ENCODE results near the gene ESR2.
"Not testable (repeated sequence)": the region's sequence is repeated elsewhere in the genome, so short reads cannot be mapped to it uniquely, and the experiment has no call there.

The ESR2 gene

DNA sequence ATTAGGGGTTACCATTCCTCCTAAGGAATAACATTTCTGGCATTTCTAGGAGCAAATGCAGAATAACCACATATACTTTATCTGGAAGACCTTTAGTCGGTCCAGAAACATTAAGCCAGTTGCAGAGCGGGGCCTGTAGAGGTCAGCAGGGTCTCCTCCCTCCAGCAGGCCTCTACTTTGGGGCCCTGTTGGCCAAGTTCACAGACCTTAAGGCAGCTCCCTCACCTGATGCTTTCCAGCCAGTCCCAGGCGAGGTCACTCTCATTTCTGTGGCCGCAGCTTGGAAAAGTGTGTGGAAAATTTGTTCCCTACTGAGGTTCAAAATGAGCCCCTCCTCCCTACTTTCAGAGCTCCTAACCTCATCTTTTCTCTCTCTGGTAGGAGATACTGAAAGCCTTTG lies 74.1 kb downstream of the ESR2 start:
- no peak for DNase-seq

DNA sequence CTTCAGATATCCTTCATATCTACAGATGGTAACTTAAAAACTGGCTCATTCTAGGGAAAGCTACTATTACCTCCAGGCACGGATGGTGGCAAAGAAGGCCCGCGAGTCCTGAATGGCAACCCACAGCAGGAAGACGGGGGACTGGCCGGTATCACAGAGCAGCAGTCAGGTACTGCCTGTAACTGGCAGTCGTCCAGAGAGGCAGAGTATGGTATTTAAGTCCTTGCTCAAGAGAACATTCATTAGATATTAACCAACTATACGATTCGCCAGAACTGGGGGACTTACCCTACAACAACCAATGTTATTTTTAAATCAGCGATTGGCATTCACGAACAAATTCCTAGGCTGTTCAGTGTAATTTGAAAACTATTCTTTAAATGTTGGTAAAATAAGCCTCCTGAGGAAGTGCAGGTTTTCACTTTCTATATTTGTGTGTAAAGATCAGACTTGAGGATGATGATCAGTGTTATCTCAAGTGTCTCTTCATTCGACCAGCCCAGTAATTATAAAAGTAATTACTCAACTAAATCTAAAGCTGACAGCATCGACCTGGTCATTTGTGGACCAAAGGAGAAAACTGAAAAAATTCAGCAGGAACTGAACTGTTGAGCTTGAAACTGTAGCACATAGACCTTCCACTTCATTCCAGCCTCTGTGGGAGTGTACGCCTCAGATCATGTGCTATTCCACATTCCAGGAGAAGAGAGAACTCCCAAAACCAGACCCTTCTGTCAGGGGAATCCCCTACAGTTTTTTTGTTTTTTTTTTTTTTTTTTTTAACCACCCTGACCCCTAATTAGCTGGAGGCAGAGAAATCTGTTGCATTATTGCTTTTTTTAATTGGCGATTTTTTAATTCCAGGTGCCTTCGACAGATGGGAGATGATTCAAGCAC lies 75.6 kb downstream of the ESR2 start:
- DNase-seq, result no peak

DNA sequence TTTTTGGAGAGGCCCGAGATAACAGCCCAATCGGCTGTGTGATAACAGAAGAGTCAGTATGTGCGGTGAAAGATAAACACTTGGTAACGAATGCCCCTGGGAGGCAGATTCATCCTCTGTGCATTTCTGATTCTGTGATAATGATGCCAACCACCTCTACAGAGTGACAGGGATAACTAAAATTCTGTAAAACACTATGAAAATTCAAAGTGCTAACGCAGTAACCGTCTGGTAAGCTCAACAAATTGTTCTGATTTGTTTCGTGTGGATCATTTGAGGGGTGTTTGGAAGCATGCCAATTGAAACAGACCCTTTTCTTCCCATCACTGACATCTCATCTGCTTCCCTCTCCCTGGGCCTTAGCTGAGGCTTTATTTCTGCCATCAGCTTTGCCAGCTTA lies 76.3 kb downstream of the ESR2 start:
- no peak for DNase-seq

DNA sequence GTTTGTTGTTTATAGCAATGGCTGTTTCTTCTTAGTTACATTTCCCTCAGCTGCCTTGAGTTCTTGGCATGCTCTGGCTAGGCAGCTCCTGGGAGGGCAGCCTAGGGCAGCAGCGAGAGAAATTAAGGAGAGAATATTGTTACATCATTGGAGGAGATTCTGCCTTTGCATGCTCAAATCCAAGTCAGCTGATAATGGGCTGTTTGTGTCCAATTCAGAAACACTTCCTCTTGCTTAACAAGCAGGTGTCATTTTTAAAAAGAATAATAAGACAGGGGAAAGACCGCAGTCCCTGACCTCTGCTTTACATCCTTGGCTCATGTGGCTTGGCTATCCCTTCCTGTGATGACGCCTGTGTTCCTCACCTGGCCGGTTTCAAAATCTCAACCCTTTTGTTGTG lies 76.9 kb downstream of the ESR2 start:
- DNase-seq, result no peak

DNA sequence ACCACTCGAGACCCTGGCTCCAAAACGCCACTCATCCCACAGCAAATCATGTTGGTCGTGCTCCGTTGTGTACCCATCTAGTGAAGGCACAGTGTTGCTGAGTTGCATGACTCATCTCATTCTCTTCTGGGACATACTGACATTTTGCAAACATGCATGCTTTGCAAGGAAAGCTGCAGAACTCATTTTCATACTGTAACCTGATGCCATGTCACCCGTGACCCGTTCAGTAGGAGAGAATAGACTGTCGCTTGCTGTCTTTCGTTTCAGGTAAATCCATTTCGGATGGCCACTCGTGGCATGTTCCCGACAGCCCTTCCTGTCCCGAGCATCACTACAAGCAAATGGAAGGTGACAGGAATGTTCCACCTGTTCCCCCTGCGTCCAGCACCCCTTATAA lies 78.2 kb downstream of the ESR2 start:
- DNase-seq, result no peak

DNA sequence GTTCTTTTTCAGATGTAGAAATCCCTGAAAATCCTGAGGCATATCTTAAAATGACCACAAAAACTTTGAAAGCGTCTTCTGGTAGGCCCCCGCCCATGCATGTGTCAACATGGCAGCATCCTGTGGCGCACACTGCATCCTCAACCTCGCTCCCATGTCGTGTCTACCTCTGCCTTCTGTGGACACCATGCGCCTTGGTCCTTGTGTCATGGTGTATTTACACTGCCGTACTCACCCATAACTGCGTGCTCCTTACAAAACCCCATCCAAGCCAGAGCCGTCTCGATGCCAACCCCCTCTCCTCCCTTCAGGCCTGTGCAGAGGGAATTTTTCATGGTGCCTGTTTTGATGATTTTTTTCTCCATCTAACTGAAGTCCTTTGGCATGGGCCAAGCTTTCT lies 78.9 kb downstream of the ESR2 start:
- no peak for DNase-seq

DNA sequence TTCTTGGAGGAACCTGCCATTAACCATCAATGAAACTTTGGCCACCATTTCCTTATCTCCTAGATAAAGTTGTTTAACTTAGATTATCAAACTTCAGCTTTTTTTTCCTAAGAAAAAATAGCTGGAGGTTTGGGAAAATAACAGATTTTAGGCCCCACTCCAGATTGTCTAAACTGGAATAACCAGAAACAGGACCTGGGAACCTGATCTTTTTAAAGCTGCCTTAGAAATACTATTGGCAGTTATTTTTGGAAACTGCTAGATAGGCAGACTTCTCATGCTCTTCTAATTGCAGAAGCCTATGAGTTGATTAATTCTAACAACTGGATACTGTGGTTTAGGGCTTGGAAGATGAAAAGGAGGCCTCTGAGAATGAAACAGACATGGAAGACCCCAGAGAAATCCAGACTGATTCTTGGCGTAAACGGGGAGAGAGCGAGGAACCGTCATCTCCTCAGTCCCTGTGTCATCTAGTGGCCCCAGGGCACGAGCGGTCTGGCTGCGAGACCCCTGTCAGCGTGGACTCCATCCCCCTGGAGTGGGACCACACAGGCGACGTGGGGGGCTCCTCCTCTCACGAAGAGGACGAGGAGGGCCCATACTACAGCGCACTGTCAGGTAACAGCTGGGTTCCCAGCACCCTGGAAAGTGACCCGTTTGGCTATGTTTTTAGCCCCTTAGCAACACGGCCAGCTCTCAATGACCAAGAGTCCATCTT lies 80.2 kb downstream of the ESR2 start:
- DNase-seq, result no peak

DNA sequence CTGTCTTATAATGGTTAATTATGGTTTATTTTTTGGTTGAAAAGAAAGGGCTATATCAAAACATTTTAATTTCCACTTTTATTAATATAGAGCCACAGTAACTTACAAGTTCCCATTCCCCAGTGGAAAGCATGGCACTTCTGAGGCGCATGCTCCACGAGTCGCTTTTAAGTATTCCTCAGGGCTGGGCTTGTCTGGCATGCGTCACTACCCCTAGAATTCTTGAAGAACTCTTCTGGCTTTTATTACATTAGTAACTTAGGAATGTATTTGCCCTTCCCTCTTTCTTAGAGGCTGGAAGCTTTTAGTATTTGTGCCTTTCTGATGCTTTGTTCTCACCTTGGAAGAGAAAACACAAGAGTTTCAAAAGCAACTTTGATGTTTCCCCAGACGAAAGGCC lies 81.1 kb downstream of the ESR2 start:
- DNase-seq, result no peak

DNA sequence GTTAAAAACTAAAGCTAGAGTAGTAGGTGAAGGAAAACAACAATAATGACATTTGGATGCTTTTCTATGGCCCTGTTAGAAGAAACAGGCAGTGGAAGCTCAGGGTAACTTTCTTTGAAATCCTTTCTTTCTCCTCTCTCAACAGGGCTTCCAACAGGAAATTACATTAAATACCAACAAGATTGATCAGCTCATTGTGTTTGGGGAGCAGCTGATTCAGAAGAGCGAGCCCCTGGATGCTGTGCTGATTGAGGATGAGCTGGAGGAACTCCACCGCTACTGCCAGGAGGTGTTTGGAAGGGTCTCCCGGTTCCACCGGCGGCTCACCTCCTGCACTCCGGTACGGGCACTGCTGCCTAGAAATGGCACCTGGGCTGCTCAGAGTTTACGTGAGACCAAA lies 81.5 kb downstream of the ESR2 start:
- DNase-seq, result no peak

DNA sequence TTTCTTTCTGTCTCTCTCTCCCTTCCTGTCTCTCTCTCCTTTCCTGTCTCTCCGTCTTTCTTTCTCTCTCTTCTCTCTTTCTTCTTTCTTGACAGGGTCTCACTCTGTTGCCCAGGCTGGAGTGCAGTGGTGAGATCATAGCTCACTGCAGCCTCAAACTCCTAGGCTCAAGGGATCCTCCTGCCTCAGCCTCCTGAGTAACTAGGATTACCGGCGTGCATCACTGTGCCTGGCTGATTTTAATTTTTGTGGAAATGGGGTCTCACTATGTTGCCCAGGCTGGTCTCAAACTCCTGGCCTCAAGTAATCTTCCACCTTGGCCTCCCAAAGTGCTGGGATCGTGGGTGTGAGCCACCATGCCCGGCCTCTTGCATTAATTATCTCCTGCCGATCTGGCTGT lies 83.3 kb downstream of the ESR2 start:
- not testable (repeated sequence) for DNase-seq

DNA sequence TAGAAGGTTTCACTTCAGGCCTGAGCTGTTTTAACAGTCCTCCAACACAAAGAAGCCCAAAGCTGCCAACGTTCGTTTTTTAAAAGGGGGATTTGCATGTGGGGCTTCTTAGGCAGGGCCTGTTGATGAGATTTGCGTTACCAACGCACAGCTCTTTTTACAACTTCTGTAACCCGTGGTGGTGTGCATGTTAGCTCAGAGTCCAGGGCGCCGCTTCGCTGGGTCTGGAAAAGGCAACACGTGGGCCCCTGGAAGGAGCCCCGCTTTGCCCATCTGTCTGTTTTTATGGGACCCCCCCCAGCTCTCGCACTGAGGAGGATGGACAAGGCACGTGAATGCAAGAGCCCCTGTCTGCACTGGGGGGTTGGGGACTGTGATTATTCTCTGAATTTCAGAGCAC lies 84.0 kb downstream of the ESR2 start:
- DNase-seq, result no peak

DNA sequence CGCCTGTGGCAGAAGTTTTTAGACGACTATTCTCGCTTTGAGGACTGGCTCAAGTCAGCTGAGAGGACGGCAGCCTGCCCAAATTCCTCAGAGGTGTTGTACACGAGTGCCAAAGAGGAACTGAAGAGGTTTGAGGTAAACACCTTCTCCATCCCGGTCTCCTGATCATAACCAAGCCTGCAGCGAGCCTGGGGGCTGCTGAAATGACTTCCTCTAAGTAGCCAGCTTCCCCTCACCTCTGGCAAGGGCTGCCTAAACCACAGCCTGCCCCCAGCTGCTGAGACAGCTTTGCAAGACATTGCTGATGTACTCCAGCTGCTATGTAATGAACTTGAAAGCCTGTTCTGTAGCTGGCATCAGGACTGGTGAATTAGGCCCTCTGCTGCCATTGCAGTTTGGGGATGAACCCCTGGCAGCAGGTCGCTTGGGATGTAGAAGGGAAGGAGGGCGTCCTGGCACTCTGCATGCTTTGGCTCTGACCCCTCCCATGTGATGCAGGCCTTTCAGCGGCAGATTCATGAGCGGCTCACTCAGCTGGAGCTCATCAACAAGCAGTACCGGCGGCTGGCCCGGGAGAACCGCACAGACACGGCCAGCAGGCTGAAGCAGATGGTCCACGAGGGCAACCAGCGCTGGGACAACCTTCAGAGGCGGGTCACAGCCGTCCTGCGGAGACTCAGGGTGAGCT lies 84.6 kb downstream of the ESR2 start:
- DNase-seq, result no peak

DNA sequence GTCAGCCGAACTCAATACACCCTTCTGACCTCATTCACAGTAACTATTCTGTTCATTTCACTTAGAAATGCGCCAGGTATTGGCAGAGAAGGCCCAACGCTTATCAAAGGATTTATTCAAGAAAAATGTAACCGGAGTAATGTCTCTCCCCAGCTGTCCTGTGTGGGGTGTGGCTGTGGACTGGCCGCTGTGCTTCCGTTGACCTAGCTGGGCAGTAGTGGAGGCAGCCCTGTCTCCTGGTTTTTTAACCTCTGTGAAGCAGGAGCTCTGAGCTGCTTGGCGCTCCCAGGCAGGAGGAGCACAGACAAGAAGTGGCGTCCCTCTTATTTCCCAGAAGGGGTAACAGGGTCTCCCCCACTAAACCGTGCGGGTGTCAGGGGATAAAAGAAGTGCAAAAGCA lies 85.2 kb downstream of the ESR2 start:
- no peak for DNase-seq

DNA sequence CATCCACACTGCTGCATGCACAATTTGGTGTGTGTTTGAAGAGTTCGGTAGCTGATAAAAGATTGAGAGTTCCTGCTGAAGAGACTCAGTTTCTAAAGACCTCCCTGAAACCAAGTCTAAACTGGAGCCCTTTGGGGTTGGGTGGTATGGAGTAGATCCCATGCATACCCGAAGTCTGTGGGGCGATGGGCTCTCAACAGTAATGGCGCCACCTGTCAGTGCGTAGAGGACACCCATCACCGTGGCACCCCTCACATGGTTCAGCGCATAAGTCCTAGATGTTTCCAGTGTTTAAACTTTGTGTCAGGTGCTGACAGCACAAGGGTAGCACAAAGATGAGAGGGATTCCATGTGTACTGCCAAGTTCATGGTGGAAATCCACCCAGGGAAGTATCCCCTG lies 85.9 kb downstream of the ESR2 start:
- no peak for DNase-seq

DNA sequence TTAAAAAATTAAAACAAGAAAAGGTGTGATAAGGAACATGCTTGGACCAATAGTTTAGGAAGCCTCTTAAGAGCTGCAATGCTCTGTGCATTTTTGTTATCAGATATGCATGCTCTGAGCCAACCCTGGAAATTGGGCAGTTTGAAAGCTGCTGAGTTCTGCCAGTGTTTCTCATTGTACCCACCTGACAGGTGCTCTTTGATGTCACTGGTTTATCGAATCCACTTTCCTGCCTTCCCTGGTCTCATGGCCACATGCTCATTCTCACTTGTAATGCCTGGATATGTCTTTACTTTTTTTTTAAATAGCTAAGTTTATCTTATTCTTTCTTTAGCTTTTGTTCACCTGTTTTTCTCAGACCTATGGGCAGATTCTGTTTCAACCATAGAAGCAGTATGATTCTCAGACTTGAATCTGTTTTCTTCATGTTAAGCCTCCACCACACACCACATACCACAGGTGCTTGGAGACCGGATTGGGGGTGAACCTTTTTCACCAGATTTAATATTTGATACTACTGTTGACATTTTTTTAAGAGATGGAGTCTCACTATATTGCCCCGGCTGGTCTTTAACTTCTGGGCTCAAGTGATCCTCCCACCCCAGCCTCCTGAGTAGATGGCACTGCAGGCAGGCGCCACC lies 90.7 kb downstream of the ESR2 start:
- no peak for DNase-seq

DNA sequence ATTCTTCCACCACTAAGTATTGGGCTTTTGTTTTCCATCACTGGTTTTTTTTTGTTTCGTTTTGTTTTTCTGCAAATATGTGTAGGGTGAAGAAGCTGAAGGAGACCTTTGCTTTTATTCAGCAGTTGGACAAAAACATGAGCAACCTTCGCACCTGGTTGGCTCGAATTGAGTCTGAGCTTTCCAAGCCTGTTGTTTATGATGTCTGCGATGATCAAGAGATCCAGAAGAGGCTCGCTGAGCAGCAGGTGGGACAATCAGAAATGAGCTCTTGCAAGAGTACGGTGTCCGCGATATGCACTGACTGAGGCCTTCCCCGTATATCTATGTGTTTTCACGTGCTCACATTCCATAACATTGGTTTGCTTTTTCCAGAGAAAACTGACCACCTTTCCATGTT lies 91.5 kb downstream of the ESR2 start:
- no peak for DNase-seq

DNA sequence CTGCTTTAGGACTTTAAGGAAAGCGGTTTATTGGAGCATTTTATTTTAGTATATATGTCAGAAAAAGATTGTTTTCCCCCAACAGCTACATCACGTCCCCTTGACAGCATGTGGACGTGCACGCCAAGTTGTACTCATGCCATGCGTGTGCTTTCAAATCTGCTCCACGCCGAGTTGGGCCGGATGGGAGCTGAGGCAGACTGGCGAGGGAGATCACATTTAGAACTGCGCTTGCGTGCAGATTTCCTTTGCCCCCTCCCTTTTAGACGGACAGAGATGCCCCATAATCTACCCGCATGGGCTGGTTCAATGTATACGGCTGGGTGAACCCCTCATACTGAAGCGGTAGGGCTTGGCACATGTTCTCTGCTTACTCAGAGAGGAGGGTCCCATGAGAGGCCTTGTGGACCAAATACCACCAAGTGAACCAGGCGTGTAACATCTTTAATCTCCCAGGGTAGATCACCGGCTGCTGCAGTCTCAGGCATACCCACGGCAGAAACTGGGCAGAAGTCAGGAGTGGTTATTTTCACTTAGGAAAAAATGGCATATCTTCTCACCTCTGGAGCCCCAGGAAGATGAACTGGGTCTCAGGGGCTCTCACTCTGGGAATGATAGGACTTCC lies 92.1 kb downstream of the ESR2 start:
- no peak for DNase-seq

DNA sequence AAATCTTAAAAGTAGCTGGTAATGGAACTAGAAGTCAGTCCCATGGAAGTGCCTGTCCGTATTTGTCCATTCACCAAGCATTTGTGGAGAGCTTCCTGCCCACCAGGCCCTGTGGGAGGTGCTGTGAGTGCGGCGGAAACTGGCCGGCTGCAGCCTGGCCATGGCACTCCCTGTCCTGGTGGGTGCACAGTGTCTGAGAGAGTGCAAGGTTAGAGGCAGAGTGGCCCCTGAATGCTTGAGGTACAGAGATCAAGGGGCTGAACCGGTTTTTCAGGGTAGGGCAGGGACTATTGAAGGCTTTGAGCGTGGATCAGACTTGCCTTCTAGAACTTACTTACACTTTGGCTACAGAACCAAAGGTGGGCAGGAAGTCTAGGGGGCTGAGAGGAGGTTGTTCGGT lies 92.9 kb downstream of the ESR2 start:
- DNase-seq, result no peak

DNA sequence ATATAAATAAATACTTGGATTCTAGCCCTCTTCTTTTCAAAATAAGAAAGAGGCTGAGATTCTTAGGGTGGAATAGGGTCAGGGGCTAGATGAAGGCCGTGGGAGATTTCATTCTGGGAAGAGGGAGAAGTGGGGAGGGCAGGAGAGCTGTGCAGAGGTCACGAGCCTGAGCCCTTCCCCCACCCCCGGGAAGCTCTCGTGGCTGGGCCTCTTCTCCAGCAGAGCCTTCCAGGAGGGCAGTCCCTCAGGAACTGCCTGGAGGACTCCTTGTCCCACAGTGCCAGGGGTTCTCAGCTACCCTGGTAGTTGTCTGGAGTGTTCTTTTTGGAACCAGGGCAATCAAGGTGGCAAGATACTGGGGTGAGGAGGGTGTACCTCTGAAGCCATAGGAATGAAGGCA lies 94.0 kb downstream of the ESR2 start:
- DNase-seq, result no peak

DNA sequence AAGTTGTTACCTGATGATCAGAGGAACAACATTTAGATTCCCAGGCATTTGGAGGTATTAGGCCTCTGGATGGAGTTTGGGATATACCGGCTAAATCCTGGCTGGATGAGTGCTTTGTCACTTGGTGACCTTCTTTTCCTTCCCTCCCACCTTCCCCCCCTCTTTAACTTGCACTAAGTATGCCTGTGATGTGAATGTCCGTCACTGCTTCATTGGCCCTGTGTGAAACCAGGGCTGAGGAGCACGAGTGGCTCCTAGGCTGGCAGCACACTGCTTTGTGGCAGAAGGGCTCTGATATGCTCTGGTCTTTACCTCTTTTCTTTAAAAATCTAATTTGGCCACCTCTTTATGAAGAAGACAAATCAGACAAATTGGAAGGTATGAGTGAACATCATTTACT lies 95.7 kb downstream of the ESR2 start:
- no peak for DNase-seq

DNA sequence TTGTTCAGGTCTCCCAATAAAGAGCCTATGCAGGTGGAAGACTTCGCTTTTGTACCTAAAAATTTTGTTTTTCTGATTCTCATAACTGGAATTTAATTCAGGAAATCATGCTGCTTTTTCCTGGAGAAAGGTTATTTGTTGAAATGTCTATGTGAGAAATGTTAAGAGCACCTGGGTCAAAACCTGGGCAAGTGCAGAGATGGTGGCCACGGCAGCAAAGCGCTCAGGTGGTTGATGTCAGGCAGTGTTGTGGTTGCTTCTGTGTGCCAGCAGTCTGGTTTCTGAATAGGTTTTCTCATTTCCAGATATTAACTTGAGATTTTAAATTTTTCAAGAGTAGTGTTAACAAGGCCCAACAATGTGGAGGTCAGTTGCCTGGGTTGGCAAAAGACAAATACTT lies 96.2 kb downstream of the ESR2 start:
- DNase-seq, result no peak

DNA sequence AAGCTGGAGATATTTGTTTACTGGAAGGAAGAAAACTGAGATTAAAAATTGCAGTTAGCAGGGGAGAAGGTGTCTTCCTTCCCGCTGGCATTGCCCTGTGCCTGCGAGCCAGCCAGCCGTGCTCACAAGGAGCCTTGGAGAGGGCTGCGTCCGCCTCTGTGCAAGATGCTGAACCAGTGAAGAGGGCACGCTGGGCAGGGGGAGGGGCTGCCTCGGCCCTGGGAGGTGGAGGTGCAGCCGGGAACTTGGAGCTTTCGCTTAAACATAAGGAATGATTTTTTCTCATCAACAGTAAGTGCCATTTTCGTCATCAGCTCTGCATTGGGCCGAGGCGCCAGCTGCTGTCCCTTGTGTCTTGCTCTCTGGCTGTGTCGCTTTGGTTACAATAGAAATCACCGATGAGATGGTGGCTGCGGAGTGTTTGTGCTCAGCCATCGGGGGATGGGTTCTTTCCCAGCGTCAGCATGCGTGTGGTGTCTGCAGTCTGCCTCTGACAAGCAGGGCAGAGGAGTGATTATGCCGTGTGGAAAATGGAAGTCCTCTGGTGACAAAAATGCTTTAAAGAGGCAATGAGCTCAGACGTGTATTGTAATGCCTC lies 97.3 kb downstream of the ESR2 start:
- DNase-seq, result no peak

DNA sequence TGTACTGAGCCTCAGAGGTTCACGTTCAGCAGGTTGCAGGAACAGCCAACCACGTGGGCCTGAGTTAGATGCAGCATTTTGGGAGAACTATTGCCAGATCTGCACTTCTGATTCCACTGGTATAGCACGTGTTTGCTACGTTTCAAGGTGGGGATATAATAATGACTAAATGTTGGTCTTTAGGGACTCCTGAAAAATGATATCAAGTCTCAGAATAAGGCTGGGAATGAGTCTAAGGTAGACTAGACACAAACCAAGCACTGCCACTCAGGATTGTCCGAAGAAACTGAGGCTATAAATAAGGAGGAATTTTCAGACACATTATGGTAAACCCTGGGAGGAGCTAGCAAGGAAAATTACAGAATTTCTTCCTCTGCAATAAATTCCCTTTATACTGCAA lies 98.1 kb downstream of the ESR2 start:
- no peak for DNase-seq

All from activated CD8-positive, alpha-beta memory T cell treated with anti-CD3 and anti-CD28 coated beads for 24 hours (primary cell).